ENCODE data around the gene EIF4E3. TPM values are rescaled to one million over a fixed set of nuclear protein-coding genes. Genes with fewer than 3 reads are reported as not detected.
A peak's percentile ranks its signal among the peaks of the same experiment; 100 is the strongest.

EIF4E3 gene
- polyA plus RNA-seq, 6 donors from 2014 or later: 2.1 to 5.1 (median 3.1) TPM

DNA sequence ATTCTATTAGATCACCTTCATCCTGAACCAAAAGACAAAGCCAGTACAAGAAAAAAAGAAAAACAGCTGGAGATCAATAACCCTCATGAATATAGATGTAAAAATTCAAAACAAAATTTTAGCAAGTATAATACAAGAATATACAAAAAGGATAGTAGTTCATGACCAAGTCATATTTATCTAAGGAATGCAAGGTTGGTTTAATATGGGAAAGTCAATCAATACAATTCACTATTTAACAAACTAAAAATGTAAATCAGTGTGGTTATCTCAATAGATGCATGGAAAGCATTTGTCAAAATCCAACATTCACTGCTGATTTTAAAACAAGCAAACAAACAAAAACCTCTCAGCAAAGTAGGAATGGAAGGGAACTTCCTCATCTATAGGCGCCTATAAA lies 17.4 kb upstream of the EIF4E3 start:
- Mint-ChIP-seq H3K27me3 (peaks cover 14 to 24% (median 23%) of the 10 kb centered on the region in 3 donors), H3K36me3 (peaks cover 0 to 19% of the 10 kb centered on the region in 2 donors), H3K4me3 (no peak overlapping the region), H3K4me1 (no peaks in the 10 kb centered on the region), H3K27ac (no peak overlapping the region), H3K9me3 (peaks cover 8 to 65% (median 40%) of the 10 kb centered on the region in 7 donors)
- ATAC-seq (ENCODE audit: low read depth in 2 of 2) (no peak), DNase-seq (no peak)

GRCh38 chr3:71734881-71735280 lies 9.7 kb upstream of the EIF4E3 start:
- peaks cover 0 to 6% (median 4%) of the 10 kb centered on the region in 3 donors for H3K4me1 Mint-ChIP-seq
- H3K27ac Mint-ChIP-seq: no peak overlapping the region
- peaks cover 0 to 15% of the 10 kb centered on the region in 2 donors for H3K36me3 Mint-ChIP-seq
- no peak for ATAC-seq (ENCODE audit: low read depth in 2 of 2)
- peaks cover 31 to 52% (median 36%) of the 10 kb centered on the region in 3 donors for H3K27me3 Mint-ChIP-seq
- H3K4me3 Mint-ChIP-seq: no peak overlapping the region
- peaks cover 2 to 17% (median 5%) of the 10 kb centered on the region in 7 donors for H3K9me3 Mint-ChIP-seq
- DNase-seq: no peak

GRCh38 chr3:71733319-71733718 lies 8.1 kb upstream of the EIF4E3 start:
- peaks cover 2 to 17% (median 5%) of the 10 kb centered on the region in 7 donors for H3K9me3 Mint-ChIP-seq
- H3K36me3 Mint-ChIP-seq: peaks cover 0 to 15% of the 10 kb centered on the region in 2 donors

DNA sequence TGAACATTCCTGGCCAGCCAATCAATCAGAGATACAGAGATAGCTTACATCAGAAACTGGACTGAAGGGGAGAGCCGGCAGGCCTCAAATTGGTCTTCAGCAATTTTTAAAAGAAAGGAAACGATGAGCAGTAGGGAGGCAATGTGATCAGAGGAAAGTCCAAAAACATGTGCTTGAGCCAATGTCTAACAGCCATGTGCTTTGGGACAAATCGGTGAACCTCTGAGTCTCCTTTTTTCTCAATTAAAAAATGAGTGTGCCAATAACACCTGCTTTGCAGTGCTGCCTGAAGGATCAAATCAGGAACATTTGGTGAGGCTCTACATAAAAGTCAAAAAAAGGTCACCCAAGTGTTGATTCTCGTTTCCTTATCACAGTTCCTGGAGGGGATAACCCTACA lies 7.4 kb upstream of the EIF4E3 start:
- ATAC-seq (ENCODE audit: low read depth in 2 of 2) (no peak), DNase-seq (no peak)
- no peak overlapping the region for H3K4me3 Mint-ChIP-seq
- H3K9me3 Mint-ChIP-seq: peaks cover 0 to 10% (median 4%) of the 10 kb centered on the region in 7 donors
- peaks cover 0 to 8% (median 8%) of the 10 kb centered on the region in 3 donors for H3K4me1 Mint-ChIP-seq
- H3K36me3 Mint-ChIP-seq: peaks cover 0 to 14% of the 10 kb centered on the region in 2 donors
- peaks cover 20 to 40% (median 25%) of the 10 kb centered on the region in 3 donors for H3K27me3 Mint-ChIP-seq
- H3K27ac Mint-ChIP-seq: peak overlapping the region in 1 of 6 donors; percentile 21

More at GRCh38 chr3:71733319-71733718, 8.1 kb upstream of the EIF4E3 start:
- DNase-seq (no peak), ATAC-seq (ENCODE audit: low read depth in 2 of 2) (no peak)
- H3K27me3 Mint-ChIP-seq: peaks cover 26 to 42% (median 27%) of the 10 kb centered on the region in 3 donors
- peaks cover 0 to 8% (median 8%) of the 10 kb centered on the region in 3 donors for H3K4me1 Mint-ChIP-seq
- no peak overlapping the region for H3K4me3 Mint-ChIP-seq
- no peak overlapping the region for H3K27ac Mint-ChIP-seq

- Mint-ChIP-seq H3K9me3 (no peaks in the 10 kb centered on the region), H3K36me3 (peaks cover 0 to 7% of the 10 kb centered on the region in 2 donors), H3K27me3 (peaks cover 8 to 21% (median 8%) of the 10 kb centered on the region in 3 donors), H3K4me3 (peak overlapping the region in 1 of 8 donors; percentile 32), H3K27ac (no peak overlapping the region), H3K4me1 (peaks cover 17 to 28% (median 26%) of the 10 kb centered on the region in 3 donors)
- ATAC-seq (ENCODE audit: low read depth in 2 of 2): no peak
- DNase-seq: no peak
Observed at GRCh38 chr3:71728632-71729342, 3.6 kb upstream of the EIF4E3 start.

- no peak for DNase-seq
- H3K27me3 Mint-ChIP-seq: peaks cover 4 to 16% (median 8%) of the 10 kb centered on the region in 3 donors
- H3K27ac Mint-ChIP-seq: peak overlapping the region; percentile 2 to 75 (median 29)
- H3K36me3 Mint-ChIP-seq: peaks cover 0 to 7% of the 10 kb centered on the region in 2 donors
- no peak for ATAC-seq (ENCODE audit: low read depth in 2 of 2)
- H3K9me3 Mint-ChIP-seq: no peaks in the 10 kb centered on the region
- peaks cover 36 to 43% (median 40%) of the 10 kb centered on the region in 3 donors for H3K4me1 Mint-ChIP-seq
- peak overlapping the region; percentile 76 to 93 (median 86) for H3K4me3 Mint-ChIP-seq
Observed at GRCh38 chr3:71726146-71726545, 944 bp upstream of the EIF4E3 start.

- DNase-seq: peak; percentile 42
- peak overlapping the region; percentile 84 to 95 (median 91) for H3K4me3 Mint-ChIP-seq
- no peaks in the 10 kb centered on the region for H3K9me3 Mint-ChIP-seq
- peaks cover 0 to 7% of the 10 kb centered on the region in 2 donors for H3K36me3 Mint-ChIP-seq
- H3K4me1 Mint-ChIP-seq: peaks cover 33 to 38% (median 36%) of the 10 kb centered on the region in 3 donors
- H3K27ac Mint-ChIP-seq: peak overlapping the region in 3 of 6 donors; percentile 38 to 79 (median 76)
- H3K27me3 Mint-ChIP-seq: peaks cover 4 to 20% (median 17%) of the 10 kb centered on the region in 3 donors
- ATAC-seq (ENCODE audit: low read depth in 2 of 2): peak; percentile 53 to 56
Observed at GRCh38 chr3:71724584-71725270, 475 bp downstream of the EIF4E3 start.

GRCh38 chr3:71724171-71724453 lies 1.1 kb downstream of the EIF4E3 start:
- DNase-seq (no peak), ATAC-seq (ENCODE audit: low read depth in 2 of 2) (no peak)
- peak overlapping the region in 4 of 6 donors; percentile 28 to 79 (median 59) for H3K27ac Mint-ChIP-seq
- H3K27me3 Mint-ChIP-seq: peaks cover 4 to 27% (median 22%) of the 10 kb centered on the region in 3 donors
- peaks cover 0 to 7% of the 10 kb centered on the region in 2 donors for H3K36me3 Mint-ChIP-seq
- no peaks in the 10 kb centered on the region for H3K9me3 Mint-ChIP-seq
- H3K4me3 Mint-ChIP-seq: peak overlapping the region; percentile 84 to 95 (median 91)
- peaks cover 35 to 37% (median 36%) of the 10 kb centered on the region in 3 donors for H3K4me1 Mint-ChIP-seq

GRCh38 chr3:71723452-71724170 lies 1.6 kb downstream of the EIF4E3 start:
- Mint-ChIP-seq H3K27me3 (peaks cover 4 to 25% (median 19%) of the 10 kb centered on the region in 3 donors), H3K4me1 (peaks cover 35 to 37% (median 36%) of the 10 kb centered on the region in 3 donors), H3K4me3 (peak overlapping the region; percentile 84 to 95 (median 91)), H3K9me3 (no peaks in the 10 kb centered on the region), H3K27ac (peak overlapping the region in 3 of 6 donors; percentile 28 to 79 (median 42)), H3K36me3 (peaks cover 0 to 7% of the 10 kb centered on the region in 2 donors)
- DNase-seq: peak; percentile 47
- peak; percentile 52 to 56 for ATAC-seq (ENCODE audit: low read depth in 2 of 2)

GRCh38 chr3:71722693-71723092 lies 2.5 kb downstream of the EIF4E3 start:
- Mint-ChIP-seq H3K4me1 (peaks cover 35 to 37% (median 36%) of the 10 kb centered on the region in 3 donors), H3K4me3 (peak overlapping the region in 5 of 8 donors; percentile 10 to 65 (median 36)), H3K36me3 (peaks cover 0 to 7% of the 10 kb centered on the region in 2 donors), H3K27me3 (peaks cover 4 to 19% (median 14%) of the 10 kb centered on the region in 3 donors), H3K9me3 (no peaks in the 10 kb centered on the region), H3K27ac (peak overlapping the region in 2 of 6 donors; percentile 35 to 79)
- no peak for DNase-seq
- ATAC-seq (ENCODE audit: low read depth in 2 of 2): no peak

DNA sequence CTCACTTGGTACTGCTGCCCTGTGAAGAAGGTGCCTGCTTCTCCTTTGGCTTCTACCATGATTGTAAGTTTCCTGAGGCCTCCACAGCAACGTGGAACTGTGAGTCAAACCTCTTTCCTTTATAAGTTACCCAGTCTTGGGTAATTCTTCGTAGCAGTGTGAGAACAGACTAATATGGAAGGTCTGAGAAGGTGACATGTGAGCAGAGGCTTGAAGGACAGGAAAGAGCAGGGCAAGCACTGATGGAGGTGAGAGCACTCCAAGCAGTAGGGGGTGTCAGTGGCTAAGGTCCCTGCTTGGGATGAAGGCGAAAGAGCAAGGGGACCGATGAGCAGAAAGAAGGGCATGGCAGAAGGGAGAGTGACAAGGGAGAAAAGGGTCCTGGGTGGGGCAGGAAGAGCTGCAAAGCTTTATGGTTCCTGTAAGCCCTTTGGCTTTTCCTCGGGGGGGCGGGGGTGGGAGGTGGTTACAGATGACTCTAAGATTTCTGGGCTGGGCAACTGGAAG lies 3.5 kb downstream of the EIF4E3 start:
- H3K27ac Mint-ChIP-seq: peak overlapping the region in 2 of 6 donors; percentile 49 to 51

GRCh38 chr3:71721002-71721401 lies 4.2 kb downstream of the EIF4E3 start:
- no peak overlapping the region for H3K27ac Mint-ChIP-seq
- peaks cover 0 to 7% of the 10 kb centered on the region in 2 donors for H3K36me3 Mint-ChIP-seq
- peaks cover 30 to 32% (median 31%) of the 10 kb centered on the region in 3 donors for H3K4me1 Mint-ChIP-seq
- ATAC-seq (ENCODE audit: low read depth in 2 of 2) (no peak), DNase-seq (no peak)
- peak overlapping the region in 1 of 8 donors; percentile 35 for H3K4me3 Mint-ChIP-seq
- no peaks in the 10 kb centered on the region for H3K9me3 Mint-ChIP-seq
- peaks cover 4 to 19% (median 14%) of the 10 kb centered on the region in 3 donors for H3K27me3 Mint-ChIP-seq

More for the DNA sequence above, 3.5 kb downstream of the EIF4E3 start:
- no peak for DNase-seq
- Mint-ChIP-seq H3K4me1 (peaks cover 35 to 37% (median 36%) of the 10 kb centered on the region in 3 donors), H3K27me3 (peaks cover 4 to 19% (median 14%) of the 10 kb centered on the region in 3 donors), H3K36me3 (peaks cover 0 to 7% of the 10 kb centered on the region in 2 donors), H3K4me3 (no peak overlapping the region), H3K9me3 (no peaks in the 10 kb centered on the region)
- no peak for ATAC-seq (ENCODE audit: low read depth in 2 of 2)

All from naive B cell (primary cell).